Effector memory CD4-positive, alpha-beta T cell (primary cell): ENCODE results near the gene KDM5A.
"Not testable (repeated sequence)": the region's sequence is repeated elsewhere in the genome, so short reads cannot be mapped to it uniquely, and the experiment has no call there.

ENCODE experiments used
- DNase-seq, 3 donors: peaks; one replicate each; pipeline ENCODE4 v3.0.0-alpha.2; 2020
- H3K27ac ChIP-seq: 2 replicates; pipeline ENCODE4 v1.7.0; 2013; ENCODE audit warnings: mild to moderate bottlenecking, low read length, moderate library complexity; ENCODE audit not compliant: insufficient read depth, poor library complexity, severe bottlenecking
- H3K27me3 ChIP-seq: replicated peaks from 2 replicates; pipeline ENCODE4 v1.7.0; 2013; ENCODE audit warnings: mild to moderate bottlenecking, low read length; ENCODE audit not compliant: insufficient read depth, control insufficient read depth, poor library complexity, severe bottlenecking
- H3K36me3 ChIP-seq: 2 replicates; pipeline ENCODE4 v1.7.0; 2013; ENCODE audit warnings: mild to moderate bottlenecking, low read length, moderate library complexity; ENCODE audit not compliant: control insufficient read depth, insufficient read depth
- H3K4me1 ChIP-seq: 2 replicates; pipeline ENCODE4 v1.7.0; 2013; ENCODE audit warnings: low read length, mild to moderate bottlenecking; ENCODE audit not compliant: control insufficient read depth, insufficient read depth, poor library complexity, severe bottlenecking
- H3K4me3 ChIP-seq: 2 replicates; pipeline ENCODE4 v1.7.0; 2013; ENCODE audit warnings: low read length, low read depth, mild to moderate bottlenecking; ENCODE audit not compliant: insufficient read depth, poor library complexity, severe bottlenecking
- H3K9me3 ChIP-seq: 2 replicates; pipeline ENCODE4 v1.7.0; 2013; ENCODE audit warnings: mild to moderate bottlenecking, low read length, moderate library complexity; ENCODE audit not compliant: control insufficient read depth

Gene KDM5A

DNA sequence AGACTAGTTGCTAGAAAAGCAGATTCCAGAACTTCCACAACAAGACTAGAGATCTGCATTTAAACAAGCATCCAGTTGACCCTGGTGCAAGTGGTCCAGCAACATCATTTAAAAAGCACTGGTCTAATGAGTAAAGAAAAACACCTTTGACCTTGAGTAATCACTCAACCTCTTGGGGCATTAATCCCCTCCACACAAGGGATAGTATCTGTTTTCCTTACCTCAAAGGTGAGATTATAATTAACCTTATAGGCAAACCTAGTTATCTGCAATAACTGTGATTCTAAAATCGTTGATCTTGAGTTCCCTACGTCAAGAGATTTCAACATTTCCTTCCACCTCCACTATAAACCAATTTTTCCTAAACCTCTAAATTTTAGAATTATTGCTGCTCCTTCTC is 1.1 kb downstream of the KDM5A start:
- DNase-seq: no peak
- Histone ChIP-seq H3K27ac (peak overlapping the region; percentile 94), H3K27me3 (no peaks in the 10 kb centered on the region), H3K4me3 (peak overlapping the region; percentile 97), H3K4me1 (peaks cover 15% of the 10 kb centered on the region), H3K36me3 (peaks cover 17% of the 10 kb centered on the region), H3K9me3 (no peaks in the 10 kb centered on the region)

DNA sequence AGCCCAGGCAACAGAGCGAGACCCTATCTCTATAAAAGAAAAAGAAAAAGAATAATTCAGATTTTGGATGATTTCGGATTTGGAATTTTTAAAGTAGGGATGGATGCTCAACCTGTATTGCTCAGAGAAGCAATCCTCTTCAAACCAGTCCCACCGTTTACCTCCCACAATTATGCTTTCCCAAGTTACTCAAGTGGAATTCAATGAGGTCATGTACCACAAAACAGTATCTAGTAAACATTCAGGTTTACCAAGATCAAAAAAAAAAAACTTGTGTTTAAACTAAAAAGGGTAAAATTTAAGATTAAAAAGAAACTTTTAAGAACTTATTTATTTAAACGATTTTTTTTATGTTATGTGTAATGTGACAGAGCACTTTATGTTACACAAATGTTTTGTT is 2.5 kb downstream of the KDM5A start:
- H3K27me3 ChIP-seq: no peaks in the 10 kb centered on the region
- DNase-seq: no peak
- H3K9me3 ChIP-seq: no peaks in the 10 kb centered on the region
- peaks cover 15% of the 10 kb centered on the region for H3K4me1 ChIP-seq
- H3K36me3 ChIP-seq: peaks cover 29% of the 10 kb centered on the region
- H3K27ac ChIP-seq: no peak overlapping the region
- H3K4me3 ChIP-seq: peak overlapping the region; percentile 12

DNA sequence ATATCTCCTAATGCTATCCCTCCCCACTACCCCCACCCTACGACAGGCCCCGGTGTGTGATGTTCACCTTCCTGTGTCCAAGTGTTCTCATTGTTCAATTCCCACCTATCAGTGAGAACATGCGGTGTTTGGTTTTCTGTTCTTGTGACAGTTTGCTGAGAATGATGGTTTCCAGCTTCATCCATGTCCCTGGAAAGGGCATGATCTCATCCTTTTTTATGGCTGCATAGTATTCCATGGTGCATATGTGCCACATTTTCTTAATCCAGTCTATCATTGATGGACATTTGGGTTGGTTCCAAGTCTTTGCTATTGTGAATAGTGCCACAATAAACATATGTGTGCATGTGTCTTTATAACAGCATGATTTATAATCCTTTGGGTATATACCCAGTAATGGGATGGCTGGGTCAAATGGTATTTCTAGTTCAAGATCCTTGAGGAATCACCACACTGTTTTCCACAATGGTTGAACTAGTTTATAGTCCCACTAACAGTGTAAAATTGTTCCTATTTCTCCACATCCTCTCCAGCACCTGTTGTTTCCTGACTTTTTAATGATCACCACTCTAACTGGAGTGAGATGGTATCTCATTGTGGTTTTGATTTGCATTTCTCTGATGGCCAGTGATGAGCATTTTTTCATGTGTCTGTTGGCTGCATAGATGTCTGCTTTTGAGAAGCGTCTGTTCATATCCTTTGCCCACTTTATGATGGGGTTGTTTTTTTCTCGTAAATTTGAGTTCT is 18.2 kb downstream of the KDM5A start:
- H3K4me3 ChIP-seq, H3K27ac ChIP-seq, H3K4me1 ChIP-seq, DNase-seq, H3K27me3 ChIP-seq, H3K9me3 ChIP-seq: not testable (repeated sequence)
- H3K36me3 ChIP-seq: peaks cover 26% of the 10 kb centered on the region

DNA sequence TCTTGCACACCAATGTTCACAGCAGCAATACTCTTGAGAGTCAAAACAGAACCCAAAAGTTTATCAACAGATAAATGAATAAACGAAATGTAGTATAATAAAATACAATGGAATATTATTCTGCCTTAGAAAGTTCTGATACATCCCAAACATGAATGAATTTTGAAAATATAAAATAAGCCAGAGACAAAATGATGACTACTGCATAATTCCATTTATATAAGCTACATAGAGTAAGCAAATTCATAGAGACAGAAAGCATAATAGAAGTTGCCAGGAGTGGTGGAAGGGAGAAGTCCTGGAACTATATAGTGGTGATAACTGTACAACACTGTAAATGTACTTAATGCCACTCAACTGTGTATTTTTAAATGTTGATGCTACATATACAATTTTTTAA is 21.1 kb downstream of the KDM5A start:
- no peaks in the 10 kb centered on the region for H3K4me1 ChIP-seq
- no peaks in the 10 kb centered on the region for H3K27me3 ChIP-seq
- no peak overlapping the region for H3K27ac ChIP-seq
- H3K9me3 ChIP-seq: no peaks in the 10 kb centered on the region
- peaks cover 42% of the 10 kb centered on the region for H3K36me3 ChIP-seq
- H3K4me3 ChIP-seq: no peak overlapping the region
- no peak for DNase-seq

DNA sequence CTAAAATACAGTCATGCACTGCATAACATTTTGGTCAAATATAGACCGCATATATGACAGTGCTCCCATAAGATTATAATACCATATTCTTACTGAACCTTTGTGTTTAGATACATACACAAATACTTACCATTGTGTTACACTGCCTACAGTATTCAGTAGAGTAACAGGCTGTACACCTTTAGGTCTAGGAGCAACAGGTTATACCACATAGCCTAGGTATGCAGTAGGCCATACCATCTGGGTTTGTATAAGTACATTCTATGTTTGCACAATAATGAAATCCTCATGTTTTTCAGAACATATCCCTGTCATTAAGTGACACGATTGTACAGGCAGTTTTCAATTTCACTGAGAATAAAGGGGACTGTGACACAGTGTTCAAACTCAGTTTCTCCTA is 22.3 kb downstream of the KDM5A start:
- Histone ChIP-seq H3K4me1 (no peaks in the 10 kb centered on the region), H3K27ac (no peak overlapping the region), H3K36me3 (peaks cover 53% of the 10 kb centered on the region), H3K9me3 (no peaks in the 10 kb centered on the region), H3K27me3 (no peaks in the 10 kb centered on the region), H3K4me3 (no peak overlapping the region)
- DNase-seq: no peak

DNA sequence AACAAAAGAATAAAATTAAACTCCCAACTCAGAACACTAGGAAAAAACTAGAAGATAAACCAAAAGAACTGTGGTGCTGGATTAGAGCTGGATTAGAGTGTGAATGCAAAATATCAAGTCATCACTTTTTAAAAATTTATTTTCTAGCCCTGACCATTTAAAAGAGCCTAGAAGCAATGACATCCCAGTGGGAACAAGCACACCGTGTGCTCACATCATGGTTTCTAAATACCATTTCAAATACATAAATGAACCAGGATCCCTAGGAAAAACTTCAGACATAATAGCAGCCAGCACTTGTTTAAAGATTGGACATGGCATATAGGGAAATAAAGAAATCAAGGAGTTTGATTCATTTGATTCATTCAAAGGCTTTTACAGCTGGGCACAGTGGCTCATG is 30.0 kb downstream of the KDM5A start:
- Histone ChIP-seq H3K9me3 (no peaks in the 10 kb centered on the region), H3K4me1 (no peaks in the 10 kb centered on the region)
- DNase-seq: no peak

DNA sequence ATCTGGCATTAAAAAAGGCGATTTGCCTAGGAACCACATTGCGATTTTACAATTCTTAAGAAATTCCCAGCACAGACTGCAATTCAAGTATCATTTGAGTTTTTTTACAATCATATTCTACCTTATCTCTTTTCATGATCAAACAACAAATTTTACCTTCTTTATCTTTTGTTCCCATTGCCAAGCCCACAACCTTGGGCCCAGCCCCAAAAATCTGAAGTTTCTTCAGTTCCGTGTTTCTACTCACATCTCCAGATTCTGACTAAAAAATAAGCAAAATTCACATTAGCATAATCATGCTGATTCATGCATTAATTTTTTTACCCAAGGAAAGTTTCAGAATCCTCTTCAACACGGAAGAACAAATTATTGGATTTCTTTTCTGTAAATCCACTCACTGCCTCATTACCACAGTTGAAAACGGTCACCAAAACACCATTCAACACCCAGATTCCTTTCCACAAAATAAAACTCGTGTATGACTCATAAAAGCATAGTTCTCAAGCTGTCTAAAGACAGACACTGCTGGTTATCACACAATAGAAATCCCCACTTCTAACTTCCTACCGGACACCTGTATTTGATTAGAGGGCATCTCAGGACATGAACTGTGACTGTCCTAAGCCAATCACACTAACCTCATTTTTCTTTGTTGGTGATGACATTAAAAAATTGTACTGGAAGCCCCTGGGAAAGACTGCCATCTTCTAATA is 32.7 kb downstream of the KDM5A start:
- Histone ChIP-seq H3K27ac (no peak overlapping the region), H3K4me1 (no peaks in the 10 kb centered on the region), H3K36me3 (peaks cover 71% of the 10 kb centered on the region), H3K4me3 (no peak overlapping the region), H3K27me3 (no peaks in the 10 kb centered on the region), H3K9me3 (no peaks in the 10 kb centered on the region)
- no peak for DNase-seq

More for the DNA sequence above, 30.0 kb downstream of the KDM5A start:
- Histone ChIP-seq H3K36me3 (peaks cover 62% of the 10 kb centered on the region), H3K4me3 (no peak overlapping the region), H3K27me3 (no peaks in the 10 kb centered on the region), H3K27ac (no peak overlapping the region)

DNA sequence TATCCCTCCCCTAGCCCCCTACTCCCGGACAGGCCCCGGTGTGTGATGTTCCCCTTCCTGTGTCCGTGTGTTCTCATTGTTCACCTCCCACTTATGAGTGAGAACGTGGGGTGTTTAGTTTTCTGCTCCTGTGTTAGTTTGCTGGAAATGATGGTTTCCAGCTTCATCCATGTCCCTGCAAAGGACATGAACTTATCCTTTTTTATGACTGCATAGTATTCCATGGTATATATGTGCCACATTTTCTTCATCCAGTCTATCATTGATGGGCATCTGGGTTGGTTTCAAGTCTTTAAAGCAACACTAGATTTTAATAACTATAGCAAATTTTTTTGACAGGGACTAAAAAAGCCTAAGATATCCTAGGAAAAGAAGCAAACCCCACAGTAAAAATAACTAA is 37.9 kb downstream of the KDM5A start:
- DNase-seq, H3K27me3 ChIP-seq, H3K9me3 ChIP-seq, H3K27ac ChIP-seq, H3K4me3 ChIP-seq, H3K4me1 ChIP-seq: not testable (repeated sequence)
- peaks cover 56% of the 10 kb centered on the region for H3K36me3 ChIP-seq

DNA sequence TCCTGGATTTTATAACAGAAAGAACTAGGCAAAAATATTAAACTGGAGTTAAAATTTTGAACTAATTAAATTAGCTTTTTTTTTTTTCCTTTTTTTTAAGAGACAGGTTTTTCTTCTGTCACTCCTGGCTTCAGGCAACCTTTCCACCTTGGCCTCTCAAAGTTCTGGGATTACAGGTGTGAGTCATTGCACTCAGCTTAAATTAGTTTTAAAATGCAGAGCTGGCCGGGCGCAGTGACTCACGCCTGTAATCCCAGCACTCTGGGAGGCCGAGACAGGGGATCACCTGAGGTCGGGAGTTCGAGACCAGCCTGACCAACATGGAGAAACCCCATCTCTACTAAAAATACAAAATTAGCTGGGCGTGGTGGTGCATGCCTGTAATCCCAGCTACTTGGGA is 39.5 kb downstream of the KDM5A start:
- H3K4me1 ChIP-seq, H3K4me3 ChIP-seq, H3K9me3 ChIP-seq, H3K27me3 ChIP-seq, DNase-seq, H3K27ac ChIP-seq: not testable (repeated sequence)
- peaks cover 44% of the 10 kb centered on the region for H3K36me3 ChIP-seq

DNA sequence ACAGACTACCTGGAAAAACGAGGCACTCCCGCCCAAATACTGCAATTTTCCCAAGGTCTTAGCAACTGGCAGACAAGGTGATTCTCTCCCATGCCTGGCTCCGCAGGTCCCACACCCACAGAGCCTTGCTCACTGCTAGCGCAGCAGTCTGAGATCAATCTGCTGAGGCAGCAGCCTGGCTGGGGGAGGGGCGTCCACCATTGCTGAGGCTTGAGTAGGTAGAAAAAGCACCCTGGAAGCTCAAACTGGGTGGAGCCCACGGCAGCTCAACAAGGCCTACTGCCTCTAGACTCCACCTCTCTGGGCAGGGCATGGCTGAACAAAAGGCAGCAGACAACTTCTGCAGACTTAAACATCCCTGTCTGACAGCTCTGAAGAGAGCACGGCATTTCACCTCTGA is 46.1 kb downstream of the KDM5A start:
- H3K9me3 ChIP-seq, H3K4me1 ChIP-seq, H3K27me3 ChIP-seq, H3K27ac ChIP-seq, DNase-seq, H3K4me3 ChIP-seq: not testable (repeated sequence)
- peaks cover 26% of the 10 kb centered on the region for H3K36me3 ChIP-seq
